WTC11 (cell line): Measurements from ENCODE around the gene NPY.

ENCODE experiments used
- ESRRA ChIP-seq: sonication (generic); formaldehyde crosslinking; IDR thresholded peaks from 2 replicates; pipeline ENCODE4 v1.8.1; 2022; ENCODE audit warnings: mild to moderate bottlenecking, missing genetic modification reagents, borderline replicate concordance
- GABPB1 ChIP-seq: sonication (generic); formaldehyde crosslinking; IDR thresholded peaks from 2 replicates; pipeline ENCODE4 v1.8.1; 2023; ENCODE audit warnings: mild to moderate bottlenecking, missing genetic modification reagents
- GRHL2 ChIP-seq: fragments of 250-450 bp; sonication (Bioruptor Pico); IDR thresholded peaks from 2 replicates; pipeline ENCODE4 v1.8.0; 2022; ENCODE audit warnings: mild to moderate bottlenecking, moderate library complexity; ENCODE audit not compliant: insufficient replicate concordance, severe bottlenecking
- JUN ChIP-seq: sonication (generic); formaldehyde crosslinking; IDR thresholded peaks from 2 replicates; pipeline ENCODE4 v1.8.0; 2023; ENCODE audit warnings: mild to moderate bottlenecking, missing genetic modification reagents
- TEAD1 ChIP-seq: sonication (generic); formaldehyde crosslinking; IDR thresholded peaks from 2 replicates; pipeline ENCODE4 v1.8.0; 2022; ENCODE audit warnings: mild to moderate bottlenecking, missing genetic modification reagents
- TP53 ChIP-seq: sonication (generic); formaldehyde crosslinking; IDR thresholded peaks from 2 replicates; pipeline ENCODE4 v1.8.1; 2023; ENCODE audit warnings: mild to moderate bottlenecking, missing genetic modification reagents
- ZNF232 ChIP-seq: sonication (generic); formaldehyde crosslinking; IDR thresholded peaks from 2 replicates; pipeline ENCODE4 v1.8.0; 2022; ENCODE audit warnings: mild to moderate bottlenecking, missing genetic modification reagents
- TF ChIP-seq, protein P1 (sequence below): fragments of 200-600 bp; IDR thresholded peaks from 2 replicates; pipeline ENCODE4 v1.8.0; 2022; ENCODE audit warnings: antibody characterized with exemption
- TF ChIP-seq, protein P2 (sequence below): fragments of 250-450 bp; sonication (Bioruptor Pico); IDR thresholded peaks from 2 replicates; pipeline ENCODE4 v1.9.0; 2021; ENCODE audit warnings: mild to moderate bottlenecking, borderline replicate concordance
- TF ChIP-seq, protein P3 (sequence below): sonication (generic); formaldehyde crosslinking; IDR thresholded peaks from 2 replicates; pipeline ENCODE4 v1.8.1; 2022; ENCODE audit warnings: low read depth, missing genetic modification reagents, borderline replicate concordance
- TF ChIP-seq, protein P4 (sequence below): fragments of 250-450 bp; sonication (Bioruptor Pico); IDR thresholded peaks from 2 replicates; pipeline ENCODE4 v2.1.2; 2022; ENCODE audit warnings: mild to moderate bottlenecking, moderate library complexity
- TF ChIP-seq, protein P5 (sequence below): sonication (generic); formaldehyde crosslinking; IDR thresholded peaks from 2 replicates; pipeline ENCODE4 v1.8.1; 2023; ENCODE audit warnings: mild to moderate bottlenecking, missing genetic modification reagents, moderate library complexity

DNA sequence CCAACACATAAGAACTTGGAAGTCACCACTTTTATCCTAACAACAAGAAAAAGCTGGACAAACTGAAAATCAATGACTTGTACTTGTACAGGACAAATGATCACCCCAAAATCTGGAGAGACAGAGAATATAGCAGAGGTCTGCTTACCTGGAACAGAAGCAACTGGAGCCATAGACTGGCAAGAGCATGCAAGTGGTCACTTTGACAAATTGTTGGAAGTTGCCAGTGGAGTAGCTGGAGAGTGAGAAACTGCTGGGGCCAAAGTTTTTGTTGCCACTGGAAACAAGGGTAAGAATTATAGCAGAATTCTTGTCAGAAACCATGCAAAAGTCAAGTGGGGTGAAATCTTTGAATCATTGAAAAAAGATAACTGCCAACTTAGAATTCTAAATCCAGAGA is 35.2 kb downstream of the NPY start:
- TF ChIP-seq, protein P1, sequence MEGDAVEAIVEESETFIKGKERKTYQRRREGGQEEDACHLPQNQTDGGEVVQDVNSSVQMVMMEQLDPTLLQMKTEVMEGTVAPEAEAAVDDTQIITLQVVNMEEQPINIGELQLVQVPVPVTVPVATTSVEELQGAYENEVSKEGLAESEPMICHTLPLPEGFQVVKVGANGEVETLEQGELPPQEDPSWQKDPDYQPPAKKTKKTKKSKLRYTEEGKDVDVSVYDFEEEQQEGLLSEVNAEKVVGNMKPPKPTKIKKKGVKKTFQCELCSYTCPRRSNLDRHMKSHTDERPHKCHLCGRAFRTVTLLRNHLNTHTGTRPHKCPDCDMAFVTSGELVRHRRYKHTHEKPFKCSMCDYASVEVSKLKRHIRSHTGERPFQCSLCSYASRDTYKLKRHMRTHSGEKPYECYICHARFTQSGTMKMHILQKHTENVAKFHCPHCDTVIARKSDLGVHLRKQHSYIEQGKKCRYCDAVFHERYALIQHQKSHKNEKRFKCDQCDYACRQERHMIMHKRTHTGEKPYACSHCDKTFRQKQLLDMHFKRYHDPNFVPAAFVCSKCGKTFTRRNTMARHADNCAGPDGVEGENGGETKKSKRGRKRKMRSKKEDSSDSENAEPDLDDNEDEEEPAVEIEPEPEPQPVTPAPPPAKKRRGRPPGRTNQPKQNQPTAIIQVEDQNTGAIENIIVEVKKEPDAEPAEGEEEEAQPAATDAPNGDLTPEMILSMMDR, result no peak
- no peak for TF ChIP-seq ESRRA (CRISPR knock-in tag)
- no peak for TF ChIP-seq GRHL2 (CRISPR knock-in tag)
- TF ChIP-seq TP53, result no peak
- no peak for TF ChIP-seq TEAD1 (CRISPR knock-in tag)
- TF ChIP-seq GABPB1 (CRISPR knock-in tag), result no peak
- TF ChIP-seq, protein P2, sequence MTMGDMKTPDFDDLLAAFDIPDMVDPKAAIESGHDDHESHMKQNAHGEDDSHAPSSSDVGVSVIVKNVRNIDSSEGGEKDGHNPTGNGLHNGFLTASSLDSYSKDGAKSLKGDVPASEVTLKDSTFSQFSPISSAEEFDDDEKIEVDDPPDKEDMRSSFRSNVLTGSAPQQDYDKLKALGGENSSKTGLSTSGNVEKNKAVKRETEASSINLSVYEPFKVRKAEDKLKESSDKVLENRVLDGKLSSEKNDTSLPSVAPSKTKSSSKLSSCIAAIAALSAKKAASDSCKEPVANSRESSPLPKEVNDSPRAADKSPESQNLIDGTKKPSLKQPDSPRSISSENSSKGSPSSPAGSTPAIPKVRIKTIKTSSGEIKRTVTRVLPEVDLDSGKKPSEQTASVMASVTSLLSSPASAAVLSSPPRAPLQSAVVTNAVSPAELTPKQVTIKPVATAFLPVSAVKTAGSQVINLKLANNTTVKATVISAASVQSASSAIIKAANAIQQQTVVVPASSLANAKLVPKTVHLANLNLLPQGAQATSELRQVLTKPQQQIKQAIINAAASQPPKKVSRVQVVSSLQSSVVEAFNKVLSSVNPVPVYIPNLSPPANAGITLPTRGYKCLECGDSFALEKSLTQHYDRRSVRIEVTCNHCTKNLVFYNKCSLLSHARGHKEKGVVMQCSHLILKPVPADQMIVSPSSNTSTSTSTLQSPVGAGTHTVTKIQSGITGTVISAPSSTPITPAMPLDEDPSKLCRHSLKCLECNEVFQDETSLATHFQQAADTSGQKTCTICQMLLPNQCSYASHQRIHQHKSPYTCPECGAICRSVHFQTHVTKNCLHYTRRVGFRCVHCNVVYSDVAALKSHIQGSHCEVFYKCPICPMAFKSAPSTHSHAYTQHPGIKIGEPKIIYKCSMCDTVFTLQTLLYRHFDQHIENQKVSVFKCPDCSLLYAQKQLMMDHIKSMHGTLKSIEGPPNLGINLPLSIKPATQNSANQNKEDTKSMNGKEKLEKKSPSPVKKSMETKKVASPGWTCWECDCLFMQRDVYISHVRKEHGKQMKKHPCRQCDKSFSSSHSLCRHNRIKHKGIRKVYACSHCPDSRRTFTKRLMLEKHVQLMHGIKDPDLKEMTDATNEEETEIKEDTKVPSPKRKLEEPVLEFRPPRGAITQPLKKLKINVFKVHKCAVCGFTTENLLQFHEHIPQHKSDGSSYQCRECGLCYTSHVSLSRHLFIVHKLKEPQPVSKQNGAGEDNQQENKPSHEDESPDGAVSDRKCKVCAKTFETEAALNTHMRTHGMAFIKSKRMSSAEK (CRISPR knock-in tag), result no peak
- TF ChIP-seq ZNF232, result no peak
- no peak for TF ChIP-seq JUN
- TF ChIP-seq, protein P3, sequence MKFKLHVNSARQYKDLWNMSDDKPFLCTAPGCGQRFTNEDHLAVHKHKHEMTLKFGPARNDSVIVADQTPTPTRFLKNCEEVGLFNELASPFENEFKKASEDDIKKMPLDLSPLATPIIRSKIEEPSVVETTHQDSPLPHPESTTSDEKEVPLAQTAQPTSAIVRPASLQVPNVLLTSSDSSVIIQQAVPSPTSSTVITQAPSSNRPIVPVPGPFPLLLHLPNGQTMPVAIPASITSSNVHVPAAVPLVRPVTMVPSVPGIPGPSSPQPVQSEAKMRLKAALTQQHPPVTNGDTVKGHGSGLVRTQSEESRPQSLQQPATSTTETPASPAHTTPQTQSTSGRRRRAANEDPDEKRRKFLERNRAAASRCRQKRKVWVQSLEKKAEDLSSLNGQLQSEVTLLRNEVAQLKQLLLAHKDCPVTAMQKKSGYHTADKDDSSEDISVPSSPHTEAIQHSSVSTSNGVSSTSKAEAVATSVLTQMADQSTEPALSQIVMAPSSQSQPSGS (CRISPR knock-in tag), result no peak
- TF ChIP-seq, protein P4, sequence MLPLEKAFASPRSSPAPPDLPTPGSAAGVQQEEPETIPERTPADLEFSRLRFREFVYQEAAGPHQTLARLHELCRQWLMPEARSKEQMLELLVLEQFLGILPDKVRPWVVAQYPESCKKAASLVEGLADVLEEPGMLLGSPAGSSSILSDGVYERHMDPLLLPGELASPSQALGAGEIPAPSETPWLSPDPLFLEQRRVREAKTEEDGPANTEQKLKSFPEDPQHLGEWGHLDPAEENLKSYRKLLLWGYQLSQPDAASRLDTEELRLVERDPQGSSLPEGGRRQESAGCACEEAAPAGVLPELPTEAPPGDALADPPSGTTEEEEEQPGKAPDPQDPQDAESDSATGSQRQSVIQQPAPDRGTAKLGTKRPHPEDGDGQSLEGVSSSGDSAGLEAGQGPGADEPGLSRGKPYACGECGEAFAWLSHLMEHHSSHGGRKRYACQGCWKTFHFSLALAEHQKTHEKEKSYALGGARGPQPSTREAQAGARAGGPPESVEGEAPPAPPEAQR (CRISPR knock-in tag), result no peak
- TF ChIP-seq, protein P5, sequence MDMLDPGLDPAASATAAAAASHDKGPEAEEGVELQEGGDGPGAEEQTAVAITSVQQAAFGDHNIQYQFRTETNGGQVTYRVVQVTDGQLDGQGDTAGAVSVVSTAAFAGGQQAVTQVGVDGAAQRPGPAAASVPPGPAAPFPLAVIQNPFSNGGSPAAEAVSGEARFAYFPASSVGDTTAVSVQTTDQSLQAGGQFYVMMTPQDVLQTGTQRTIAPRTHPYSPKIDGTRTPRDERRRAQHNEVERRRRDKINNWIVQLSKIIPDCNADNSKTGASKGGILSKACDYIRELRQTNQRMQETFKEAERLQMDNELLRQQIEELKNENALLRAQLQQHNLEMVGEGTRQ, result no peak
